Esophagus squamous epithelium (tissue), 4 donors: ENCODE results near the gene SUSD2.

Source experiments
- POLR2A ChIP-seq, 4 donors: fragments of 450-650 bp; IDR thresholded peaks; one replicate each; pipeline ENCODE4 v1.6.1; 2017; ENCODE audit warnings: antibody characterized with exemption in 4 of 4, mild to moderate bottlenecking in 4 of 4, moderate library complexity in 3 of 4
- TF ChIP-seq, protein P1 (sequence below), 6 experiments: fragments of 450-650 bp in 4 of 6; fragments of 200-600 bp in 2 of 6; sonication (generic) in 2 of 6; IDR thresholded peaks; one replicate each; pipeline ENCODE4 v1.5.1; 2016 to 2019; ENCODE audit warnings: antibody characterized with exemption in 6 of 6, mild to moderate bottlenecking in 4 of 6, moderate library complexity in 4 of 6

DNA sequence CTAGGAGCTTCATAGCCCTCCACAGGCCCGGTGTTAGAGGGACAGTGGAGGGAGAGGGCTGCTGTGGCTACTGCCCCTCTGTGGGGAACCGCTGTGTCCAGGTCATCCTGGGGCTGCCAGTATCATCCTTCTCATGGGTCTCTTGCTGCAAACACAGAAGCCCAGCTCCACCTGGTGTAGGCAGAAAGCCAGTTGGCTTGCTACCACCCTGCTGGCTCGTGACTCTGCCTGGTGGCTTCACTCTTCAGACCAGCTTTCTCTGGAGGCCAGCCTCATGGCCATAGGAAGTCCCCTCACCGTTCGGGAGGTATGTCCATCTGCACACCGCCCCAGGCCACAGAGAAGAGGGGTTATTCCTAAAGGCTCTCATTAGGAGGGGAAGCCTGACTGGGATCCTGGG is 19.4 kb upstream of the SUSD2 start:
- TF ChIP-seq, protein P1, sequence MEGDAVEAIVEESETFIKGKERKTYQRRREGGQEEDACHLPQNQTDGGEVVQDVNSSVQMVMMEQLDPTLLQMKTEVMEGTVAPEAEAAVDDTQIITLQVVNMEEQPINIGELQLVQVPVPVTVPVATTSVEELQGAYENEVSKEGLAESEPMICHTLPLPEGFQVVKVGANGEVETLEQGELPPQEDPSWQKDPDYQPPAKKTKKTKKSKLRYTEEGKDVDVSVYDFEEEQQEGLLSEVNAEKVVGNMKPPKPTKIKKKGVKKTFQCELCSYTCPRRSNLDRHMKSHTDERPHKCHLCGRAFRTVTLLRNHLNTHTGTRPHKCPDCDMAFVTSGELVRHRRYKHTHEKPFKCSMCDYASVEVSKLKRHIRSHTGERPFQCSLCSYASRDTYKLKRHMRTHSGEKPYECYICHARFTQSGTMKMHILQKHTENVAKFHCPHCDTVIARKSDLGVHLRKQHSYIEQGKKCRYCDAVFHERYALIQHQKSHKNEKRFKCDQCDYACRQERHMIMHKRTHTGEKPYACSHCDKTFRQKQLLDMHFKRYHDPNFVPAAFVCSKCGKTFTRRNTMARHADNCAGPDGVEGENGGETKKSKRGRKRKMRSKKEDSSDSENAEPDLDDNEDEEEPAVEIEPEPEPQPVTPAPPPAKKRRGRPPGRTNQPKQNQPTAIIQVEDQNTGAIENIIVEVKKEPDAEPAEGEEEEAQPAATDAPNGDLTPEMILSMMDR (IDR thresholded peaks at IDR 0.05), result no peak
- no peak for TF ChIP-seq POLR2A (IDR thresholded peaks at IDR 0.05)
